Effector memory CD8-positive, alpha-beta T cell (primary cell): Measurements from ENCODE around the gene ZRANB3.
"Not testable (repeated sequence)": the region's sequence is repeated elsewhere in the genome, so short reads cannot be mapped to it uniquely, and the experiment has no call there.

Experiments used
- ATAC-seq: fragments of 150-1000 bp; cut with Tn5 transposase; replicated peaks from 2 replicates; pipeline ENCODE4 v1.10.0; 2021; ENCODE audit warnings: mild to moderate bottlenecking, moderate library complexity
- DNase-seq, 3 experiments: peaks; one replicate each; pipeline ENCODE4 v3.0.0; 2021
- H3K27ac Mint-ChIP-seq, 2 donors: one replicate each; pipeline ENCODE4 v1.8.0; 2022; ENCODE audit warnings: mild to moderate bottlenecking in 2 of 2, mixed read lengths in 2 of 2, moderate library complexity in 2 of 2
- H3K27me3 Mint-ChIP-seq, 2 donors: one replicate each; pipeline ENCODE4 v1.8.0; 2022; ENCODE audit warnings: mixed read lengths in 2 of 2
- H3K36me3 Mint-ChIP-seq: one replicate; pipeline ENCODE4 v1.8.0; 2022; ENCODE audit warnings: mild to moderate bottlenecking, moderate library complexity, mixed read lengths; ENCODE audit not compliant: insufficient read depth
- H3K4me1 Mint-ChIP-seq, 2 donors: one replicate each; pipeline ENCODE4 v1.8.0; 2022; ENCODE audit warnings: low read depth in 2 of 2, mixed read lengths in 2 of 2
- H3K4me3 Mint-ChIP-seq, 2 donors: one replicate each; pipeline ENCODE4 v1.8.0; 2022; ENCODE audit warnings: mild to moderate bottlenecking in 2 of 2, mixed read lengths in 2 of 2, moderate library complexity in 2 of 2
- H3K9me3 Mint-ChIP-seq, 2 donors: one replicate each; pipeline ENCODE4 v1.8.0; 2022; ENCODE audit warnings: mixed read lengths in 2 of 2

ZRANB3 gene

GRCh38 chr2:135096665-135097446 lies 434.2 kb downstream of the ZRANB3 start:
- Mint-ChIP-seq H3K9me3 (no peaks in the 10 kb centered on the region), H3K27ac (no peak overlapping the region), H3K4me3 (no peak overlapping the region), H3K36me3 (peaks cover 2% of the 10 kb centered on the region), H3K4me1 (no peaks in the 10 kb centered on the region), H3K27me3 (no peaks in the 10 kb centered on the region)
- DNase-seq (no peak), ATAC-seq (no peak)

GRCh38 chr2:135095591-135095990 lies 435.4 kb downstream of the ZRANB3 start:
- peaks cover 2% of the 10 kb centered on the region for H3K36me3 Mint-ChIP-seq
- H3K27ac Mint-ChIP-seq: no peak overlapping the region
- DNase-seq: no peak
- ATAC-seq: no peak
- no peaks in the 10 kb centered on the region for H3K9me3 Mint-ChIP-seq
- H3K27me3 Mint-ChIP-seq: no peaks in the 10 kb centered on the region
- no peak overlapping the region for H3K4me3 Mint-ChIP-seq
- no peaks in the 10 kb centered on the region for H3K4me1 Mint-ChIP-seq

GRCh38 chr2:135094508-135094907 lies 436.5 kb downstream of the ZRANB3 start:
- peaks cover 2% of the 10 kb centered on the region for H3K36me3 Mint-ChIP-seq
- ATAC-seq (no peak), DNase-seq (no peak)
- H3K27ac Mint-ChIP-seq: no peak overlapping the region
- H3K4me1 Mint-ChIP-seq: no peaks in the 10 kb centered on the region
- no peak overlapping the region for H3K4me3 Mint-ChIP-seq
- H3K27me3 Mint-ChIP-seq: no peaks in the 10 kb centered on the region
- no peaks in the 10 kb centered on the region for H3K9me3 Mint-ChIP-seq

- Mint-ChIP-seq H3K36me3 (peaks cover 2% of the 10 kb centered on the region), H3K4me3 (no peak overlapping the region), H3K27ac (no peak overlapping the region), H3K4me1 (no peaks in the 10 kb centered on the region), H3K9me3 (no peaks in the 10 kb centered on the region), H3K27me3 (no peaks in the 10 kb centered on the region)
- ATAC-seq: no peak
- DNase-seq: no peak
These were observed 437.2 kb downstream of the ZRANB3 start for GRCh38 chr2:135093670-135094330.

GRCh38 chr2:135093193-135093592 lies 437.8 kb downstream of the ZRANB3 start:
- Mint-ChIP-seq H3K27ac (no peak overlapping the region), H3K4me1 (no peaks in the 10 kb centered on the region), H3K36me3 (peaks cover 2% of the 10 kb centered on the region), H3K27me3 (no peaks in the 10 kb centered on the region), H3K9me3 (no peaks in the 10 kb centered on the region), H3K4me3 (no peak overlapping the region)
- ATAC-seq (no peak), DNase-seq (no peak)

- Mint-ChIP-seq H3K9me3 (no peaks in the 10 kb centered on the region), H3K36me3 (peaks cover 2% of the 10 kb centered on the region), H3K4me1 (no peaks in the 10 kb centered on the region), H3K27ac (no peak overlapping the region), H3K4me3 (no peak overlapping the region), H3K27me3 (no peaks in the 10 kb centered on the region)
- DNase-seq (no peak), ATAC-seq (no peak)
These were observed 439.3 kb downstream of the ZRANB3 start for GRCh38 chr2:135091681-135092080.

- H3K27me3 Mint-ChIP-seq, H3K4me3 Mint-ChIP-seq, ATAC-seq, H3K27ac Mint-ChIP-seq, H3K36me3 Mint-ChIP-seq, DNase-seq, H3K9me3 Mint-ChIP-seq: not testable (repeated sequence)
- peaks cover 2 to 14% of the 10 kb centered on the region in 2 donors for H3K4me1 Mint-ChIP-seq
These were observed 441.4 kb downstream of the ZRANB3 start for GRCh38 chr2:135089597-135089996.
